Epithelial cell of proximal tubule (primary cell): ENCODE results near the gene SERBP1. TPM values are rescaled to one million over a fixed set of nuclear protein-coding genes. Genes with fewer than 3 reads are reported as not detected.
"Not testable (repeated sequence)": the region's sequence is repeated elsewhere in the genome, so short reads cannot be mapped to it uniquely, and the experiment has no call there.

ENCODE experiments used
- DNase-seq: peaks from one replicate; pipeline ENCODE4 v3.0.0-alpha.2; 2011; ENCODE audit warnings: low read depth
- H3K4me3 ChIP-seq: 2 replicates; pipeline ENCODE4 v1.5.1; 2011; ENCODE audit warnings: low read depth, mild to moderate bottlenecking, low read length
- total RNA-seq: library from RNA; depleted of rRNA; stranded (reverse); fragments of >200 nt; gene quantifications from 2 replicates; pipeline ENCODE4 v1.2.3, GENCODE V29; 2015
- TF ChIP-seq, protein P1 (sequence below): conservative IDR thresholded peaks from 2 replicates; pipeline ENCODE4 v1.5.1; 2012; ENCODE audit warnings: low read depth, mild to moderate bottlenecking, low read length

SERBP1 gene
- total RNA-seq, 1 donor from 2014 or later = 307 TPM

DNA sequence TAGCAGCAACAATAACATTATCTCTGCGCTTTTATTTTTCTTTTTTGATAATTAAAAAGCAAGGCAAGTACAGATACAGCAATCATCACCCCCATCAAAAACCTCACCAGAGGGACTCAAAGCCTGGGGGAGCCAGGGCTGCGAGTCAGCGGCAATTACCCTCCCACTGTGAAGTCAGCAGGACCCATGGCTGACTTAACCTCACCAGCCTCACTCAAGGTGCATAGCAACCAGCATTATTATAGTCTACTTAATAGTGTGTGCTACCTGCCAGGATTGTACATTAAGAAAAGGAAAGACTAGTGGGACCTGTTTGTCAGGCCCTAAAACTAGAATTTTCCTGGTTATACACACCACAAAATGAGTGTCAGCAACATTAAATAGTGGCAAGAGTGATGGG, 28.9 kb upstream of the SERBP1 start:
- TF ChIP-seq, protein P1, sequence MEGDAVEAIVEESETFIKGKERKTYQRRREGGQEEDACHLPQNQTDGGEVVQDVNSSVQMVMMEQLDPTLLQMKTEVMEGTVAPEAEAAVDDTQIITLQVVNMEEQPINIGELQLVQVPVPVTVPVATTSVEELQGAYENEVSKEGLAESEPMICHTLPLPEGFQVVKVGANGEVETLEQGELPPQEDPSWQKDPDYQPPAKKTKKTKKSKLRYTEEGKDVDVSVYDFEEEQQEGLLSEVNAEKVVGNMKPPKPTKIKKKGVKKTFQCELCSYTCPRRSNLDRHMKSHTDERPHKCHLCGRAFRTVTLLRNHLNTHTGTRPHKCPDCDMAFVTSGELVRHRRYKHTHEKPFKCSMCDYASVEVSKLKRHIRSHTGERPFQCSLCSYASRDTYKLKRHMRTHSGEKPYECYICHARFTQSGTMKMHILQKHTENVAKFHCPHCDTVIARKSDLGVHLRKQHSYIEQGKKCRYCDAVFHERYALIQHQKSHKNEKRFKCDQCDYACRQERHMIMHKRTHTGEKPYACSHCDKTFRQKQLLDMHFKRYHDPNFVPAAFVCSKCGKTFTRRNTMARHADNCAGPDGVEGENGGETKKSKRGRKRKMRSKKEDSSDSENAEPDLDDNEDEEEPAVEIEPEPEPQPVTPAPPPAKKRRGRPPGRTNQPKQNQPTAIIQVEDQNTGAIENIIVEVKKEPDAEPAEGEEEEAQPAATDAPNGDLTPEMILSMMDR = no peak
- no peak for DNase-seq
- H3K4me3 ChIP-seq = no peak overlapping the region

DNA sequence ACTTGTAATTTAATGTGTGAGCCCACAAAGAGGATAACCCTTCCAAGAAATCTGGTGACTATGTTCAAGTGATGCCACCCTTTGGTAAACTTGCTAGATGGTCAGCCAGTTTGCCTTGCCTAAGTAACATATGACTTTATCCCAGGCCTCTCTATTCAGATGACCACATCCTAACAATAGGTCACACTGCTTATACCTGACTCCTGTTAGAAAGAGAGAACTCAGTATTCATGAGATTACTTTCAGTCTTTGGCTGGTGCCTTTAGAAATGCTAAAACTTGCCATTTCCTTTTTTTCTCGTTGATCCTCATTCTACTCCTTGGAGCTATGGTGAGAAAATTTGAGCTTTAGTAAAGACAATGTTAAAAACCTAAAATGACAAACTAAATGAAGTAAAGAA, 28.5 kb upstream of the SERBP1 start:
- TF ChIP-seq, protein P1 = no peak
- no peak for DNase-seq

DNA sequence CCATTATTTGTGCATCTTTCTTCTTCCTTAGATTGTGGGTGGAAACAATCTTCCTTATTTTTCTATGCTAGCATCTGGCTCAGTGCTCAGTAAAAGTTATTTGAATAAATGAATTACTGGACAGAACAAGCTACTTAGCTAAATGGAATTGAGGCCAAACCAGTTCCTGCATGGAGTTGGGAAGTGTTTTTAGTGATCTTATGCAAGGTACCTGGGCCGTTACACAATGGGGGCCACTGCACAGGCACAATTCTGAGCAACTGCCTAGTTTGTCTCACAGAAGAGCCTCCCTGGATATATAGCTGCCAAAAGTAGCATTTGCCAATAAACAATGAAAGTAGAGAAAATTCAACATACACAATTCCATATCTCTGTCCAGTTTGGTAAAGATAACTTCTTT, 27.0 kb upstream of the SERBP1 start:
- TF ChIP-seq, protein P1 = no peak
- no peak for DNase-seq
- no peak overlapping the region for H3K4me3 ChIP-seq

More for the DNA sequence above, 28.5 kb upstream of the SERBP1 start:
- H3K4me3 ChIP-seq = no peak overlapping the region

DNA sequence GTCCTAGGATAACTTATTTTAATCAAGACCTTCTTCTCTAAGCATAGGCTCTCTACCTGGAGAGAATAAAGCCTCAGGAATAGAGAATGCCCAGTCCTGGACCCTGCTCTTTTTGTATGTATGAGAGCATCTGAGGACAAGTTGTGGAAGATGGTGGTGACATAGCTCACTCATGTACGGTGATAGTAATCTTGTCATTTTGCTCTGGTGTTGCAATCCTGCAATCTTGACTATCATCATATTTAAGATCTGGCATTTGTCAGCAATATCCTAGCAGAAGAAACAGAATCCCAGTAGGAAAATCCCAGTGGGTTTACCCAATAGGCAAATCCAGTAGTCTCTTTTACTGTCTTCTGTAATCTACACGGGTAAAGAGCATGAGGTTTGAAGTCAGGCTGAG, 21.6 kb upstream of the SERBP1 start:
- TF ChIP-seq, protein P1 = no peak
- DNase-seq = no peak
- no peak overlapping the region for H3K4me3 ChIP-seq

DNA sequence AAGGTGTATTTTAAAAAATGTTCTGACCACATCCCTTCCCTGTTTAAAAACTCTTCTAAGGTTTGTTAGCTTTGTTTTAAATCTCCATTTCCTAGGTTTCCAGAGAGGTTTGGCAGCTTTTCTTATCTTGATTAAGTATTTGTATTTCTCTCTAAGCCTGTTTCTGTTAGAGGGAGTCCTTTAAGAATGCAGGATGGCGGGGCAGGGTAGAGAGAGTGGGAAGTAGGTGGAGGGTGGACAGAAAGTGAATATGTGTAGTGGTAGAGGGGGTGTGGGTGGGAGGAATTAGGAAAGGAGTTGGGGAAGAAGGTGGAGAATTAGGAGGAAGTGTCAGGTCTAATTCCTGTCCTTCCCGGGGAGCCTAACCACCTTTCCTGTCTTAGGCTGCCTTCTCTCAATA, 21.2 kb upstream of the SERBP1 start:
- H3K4me3 ChIP-seq = no peak overlapping the region
- no peak for DNase-seq
- TF ChIP-seq, protein P1 = no peak

DNA sequence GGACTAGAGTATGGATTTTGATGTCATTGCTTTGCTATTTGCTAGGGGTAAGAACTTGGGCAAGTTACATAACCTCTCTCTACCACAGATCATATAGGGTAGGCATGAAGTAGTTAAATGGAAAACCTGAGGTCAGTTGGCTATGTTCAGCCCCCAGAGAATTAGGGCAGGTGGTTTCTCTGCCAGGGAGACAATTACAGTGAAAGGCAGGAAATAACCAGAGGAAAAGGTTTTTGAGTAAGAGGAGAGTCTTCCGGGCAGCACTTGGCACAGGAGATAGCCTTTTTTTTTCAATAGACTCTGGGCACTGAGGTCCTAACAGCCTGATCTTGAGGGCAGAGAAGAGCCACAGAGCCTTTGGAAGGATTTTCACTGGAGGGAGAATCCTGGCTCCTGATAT, 16.7 kb upstream of the SERBP1 start:
- DNase-seq = no peak
- TF ChIP-seq, protein P1 = no peak

DNA sequence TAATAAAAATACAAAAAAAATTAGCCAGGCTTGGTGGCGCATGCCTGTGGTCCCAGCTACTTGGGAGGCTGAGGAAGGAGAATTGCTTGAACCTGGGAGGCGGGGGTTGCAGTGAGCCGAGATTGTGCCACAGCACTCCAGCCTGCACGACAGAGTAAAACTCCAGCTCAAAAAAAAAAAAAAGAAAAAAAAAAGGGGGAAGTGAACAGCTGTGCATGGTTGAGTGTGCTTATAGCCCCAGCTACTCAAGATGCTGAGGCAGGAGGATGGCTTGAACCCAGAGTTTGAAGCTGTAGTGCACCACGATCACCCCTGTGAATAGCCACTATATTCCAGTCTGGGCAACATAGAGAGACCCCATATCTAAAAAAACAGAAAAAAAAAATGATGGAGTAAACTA, 15.8 kb upstream of the SERBP1 start:
- H3K4me3 ChIP-seq, DNase-seq: not testable (repeated sequence)

More for the DNA sequence above, 16.7 kb upstream of the SERBP1 start:
- H3K4me3 ChIP-seq = no peak overlapping the region
